Measurements from ENCODE around the gene KCNJ6.

The KCNJ6 gene

GRCh38 chr21:37587635-37588177 lies 328.6 kb downstream of the KCNJ6 start:
- no peak for TF ChIP-seq CTCF (IDR thresholded peaks at IDR 0.05; ENCODE audit: poor library complexity, severe bottlenecking)
- Histone ChIP-seq H3K36me3 (ENCODE audit: low read depth) (no peaks in the 10 kb centered on the region), H3K4me3 (ENCODE audit: severe bottlenecking) (no peak overlapping the region), H3K9me3 (ENCODE audit: severe bottlenecking) (no peaks in the 10 kb centered on the region), H3K27ac (ENCODE audit: poor library complexity, severe bottlenecking) (no peak overlapping the region), H3K27me3 (ENCODE audit: insufficient read depth, poor library complexity, severe bottlenecking) (no peaks in the 10 kb centered on the region), H3K4me1 (ENCODE audit: insufficient read depth, poor library complexity, severe bottlenecking) (no peaks in the 10 kb centered on the region)
- no peak for DNase-seq (ENCODE audit: low spot score)
- no peak for ATAC-seq (ENCODE audit: low read depth)

DNA sequence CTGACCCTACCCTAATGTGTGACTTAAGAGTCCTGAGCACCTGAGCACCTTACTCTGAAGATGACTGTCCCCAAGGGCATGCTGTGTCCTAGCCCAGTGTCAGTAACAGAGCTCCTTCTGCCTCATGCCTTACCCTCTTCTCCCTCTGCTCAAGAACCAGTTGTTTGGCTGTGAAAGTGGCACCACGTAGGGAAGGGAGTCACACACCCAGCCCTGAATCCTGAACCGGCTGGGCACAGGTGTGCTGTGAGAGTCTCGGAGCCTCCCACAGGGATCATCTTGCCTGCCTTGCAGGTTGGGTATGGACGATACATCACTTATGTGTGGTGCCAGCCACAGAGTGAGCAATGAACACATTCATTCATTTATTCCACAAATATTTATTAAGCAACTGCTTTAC lies 329.1 kb downstream of the KCNJ6 start:
- Histone ChIP-seq H3K4me1 (ENCODE audit: insufficient read depth, poor library complexity, severe bottlenecking) (no peaks in the 10 kb centered on the region), H3K27me3 (ENCODE audit: insufficient read depth, poor library complexity, severe bottlenecking) (no peaks in the 10 kb centered on the region), H3K9me3 (ENCODE audit: severe bottlenecking) (no peaks in the 10 kb centered on the region), H3K36me3 (ENCODE audit: low read depth) (no peaks in the 10 kb centered on the region), H3K27ac (ENCODE audit: poor library complexity, severe bottlenecking) (no peak overlapping the region), H3K4me3 (ENCODE audit: severe bottlenecking) (no peak overlapping the region)
- no peak for TF ChIP-seq CTCF (IDR thresholded peaks at IDR 0.05; ENCODE audit: poor library complexity, severe bottlenecking)
- ATAC-seq (ENCODE audit: low read depth) (no peak), DNase-seq (ENCODE audit: low spot score) (no peak)

GRCh38 chr21:37582590-37582989 lies 333.7 kb downstream of the KCNJ6 start:
- Histone ChIP-seq H3K9me3 (ENCODE audit: severe bottlenecking) (peaks cover 3% of the 10 kb centered on the region), H3K4me1 (ENCODE audit: insufficient read depth, poor library complexity, severe bottlenecking) (no peaks in the 10 kb centered on the region), H3K27ac (ENCODE audit: poor library complexity, severe bottlenecking) (no peak overlapping the region), H3K4me3 (ENCODE audit: severe bottlenecking) (no peak overlapping the region), H3K27me3 (ENCODE audit: insufficient read depth, poor library complexity, severe bottlenecking) (no peaks in the 10 kb centered on the region), H3K36me3 (ENCODE audit: low read depth) (no peaks in the 10 kb centered on the region)
- ATAC-seq (ENCODE audit: low read depth) (peak; percentile 71), DNase-seq (ENCODE audit: low spot score) (no peak)
- TF ChIP-seq CTCF (IDR thresholded peaks at IDR 0.05; ENCODE audit: poor library complexity, severe bottlenecking), result peak; percentile 66

- Histone ChIP-seq H3K36me3 (ENCODE audit: low read depth) (no peaks in the 10 kb centered on the region), H3K27me3 (ENCODE audit: insufficient read depth, poor library complexity, severe bottlenecking) (no peaks in the 10 kb centered on the region), H3K4me1 (ENCODE audit: insufficient read depth, poor library complexity, severe bottlenecking) (no peaks in the 10 kb centered on the region), H3K4me3 (ENCODE audit: severe bottlenecking) (no peak overlapping the region), H3K9me3 (ENCODE audit: severe bottlenecking) (peaks cover 3% of the 10 kb centered on the region), H3K27ac (ENCODE audit: poor library complexity, severe bottlenecking) (no peak overlapping the region)
- DNase-seq (ENCODE audit: low spot score) (no peak), ATAC-seq (ENCODE audit: low read depth) (no peak)
- TF ChIP-seq CTCF (IDR thresholded peaks at IDR 0.05; ENCODE audit: poor library complexity, severe bottlenecking), result no peak
Observed at GRCh38 chr21:37580666-37581065, 335.6 kb downstream of the KCNJ6 start.

DNA sequence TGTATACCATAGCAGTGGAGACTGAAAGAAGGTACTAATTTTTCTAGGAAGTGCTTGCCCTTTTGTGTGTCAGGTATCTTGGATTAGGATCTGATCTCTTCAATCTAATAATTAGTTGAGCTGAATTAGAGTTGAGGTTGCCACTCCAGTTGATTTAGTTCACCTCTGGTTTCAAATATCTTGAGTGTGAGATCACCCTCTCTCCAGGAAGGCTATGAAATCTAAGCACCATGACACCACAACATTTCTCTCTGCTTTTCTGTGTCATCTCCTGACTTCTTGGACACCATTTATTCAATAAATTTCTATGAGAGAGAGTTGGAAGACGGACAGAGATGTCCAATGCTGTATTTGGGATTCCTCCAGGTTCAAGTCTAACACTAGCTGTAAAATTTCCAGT lies 336.9 kb downstream of the KCNJ6 start:
- DNase-seq (ENCODE audit: low spot score) (no peak), ATAC-seq (ENCODE audit: low read depth) (no peak)
- Histone ChIP-seq H3K4me1 (ENCODE audit: insufficient read depth, poor library complexity, severe bottlenecking) (no peaks in the 10 kb centered on the region), H3K27me3 (ENCODE audit: insufficient read depth, poor library complexity, severe bottlenecking) (no peaks in the 10 kb centered on the region), H3K9me3 (ENCODE audit: severe bottlenecking) (peaks cover 3% of the 10 kb centered on the region), H3K36me3 (ENCODE audit: low read depth) (no peaks in the 10 kb centered on the region), H3K27ac (ENCODE audit: poor library complexity, severe bottlenecking) (no peak overlapping the region), H3K4me3 (ENCODE audit: severe bottlenecking) (no peak overlapping the region)
- TF ChIP-seq CTCF (IDR thresholded peaks at IDR 0.05; ENCODE audit: poor library complexity, severe bottlenecking), result no peak

Data from RWPE2 (cell line).